ENCODE results near the gene ERMAP.

DNA sequence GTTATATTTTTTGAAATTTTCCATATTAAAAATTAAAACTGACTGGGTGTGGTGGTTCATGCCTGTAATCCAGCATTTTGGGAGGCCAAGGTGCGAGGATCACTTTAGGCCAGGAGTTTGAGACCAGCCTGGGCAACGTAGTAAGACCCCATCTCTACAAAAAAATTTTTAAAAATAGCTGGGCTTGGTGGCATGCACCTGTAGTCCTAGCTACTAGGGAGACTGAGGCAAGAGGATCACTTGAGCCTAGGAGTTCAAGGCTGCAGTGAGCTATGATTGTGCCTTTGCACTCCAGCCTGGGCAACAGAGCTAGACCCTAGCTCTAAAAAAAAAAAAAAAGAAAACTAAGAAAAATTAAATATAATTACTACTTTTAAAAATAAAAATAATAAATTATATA, 4.8 kb downstream of the ERMAP start:
- TF ChIP-seq POLR2A (IDR thresholded peaks at IDR 0.05; ENCODE audit: low read depth, low read length) = no peak
- TF ChIP-seq POLR2AphosphoS5 (IDR thresholded peaks at IDR 0.05; ENCODE audit: low read depth, low read length) = no peak
- no peak for TF ChIP-seq TAF1 (IDR thresholded peaks at IDR 0.05; ENCODE audit: borderline replicate concordance, low read depth, low read length)
